ENCODE data around the gene NGEF.

DNA sequence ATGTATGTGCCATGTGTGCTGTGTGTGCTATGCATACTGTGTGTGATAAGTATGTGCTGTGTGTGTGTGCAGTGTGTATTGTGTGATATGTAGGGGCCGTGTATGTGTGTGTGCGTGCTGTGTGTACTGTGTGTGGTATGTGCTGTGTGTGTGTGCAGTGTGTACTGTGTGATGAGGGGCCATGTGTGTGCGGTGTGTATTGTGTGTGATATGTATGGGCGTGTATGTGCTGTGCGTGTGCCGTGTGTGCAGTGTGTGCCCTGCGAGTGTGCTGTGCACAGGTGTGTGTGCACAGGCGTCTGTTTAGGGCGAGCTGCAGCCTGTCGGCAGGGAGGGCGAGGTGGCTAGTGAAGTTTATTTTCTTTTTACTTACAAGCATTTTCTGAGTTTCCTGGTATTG lies 126.9 kb downstream of the NGEF start:
- TF ChIP-seq CTCF (IDR thresholded peaks at IDR 0.05) (no peak), POLR2A (IDR thresholded peaks at IDR 0.05) (no peak)
